GM19397 (cell line): ENCODE data around the gene ENTPD8.
"Not testable (repeated sequence)": the region's sequence is repeated elsewhere in the genome, so short reads cannot be mapped to it uniquely, and the experiment has no call there.

Experiments
- ATAC-seq: cut with Tn5 transposase; IDR thresholded peaks from one replicate; pipeline ENCODE4 v1.9.1; 2021; ENCODE audit warnings: mild to moderate bottlenecking, moderate library complexity; ENCODE audit not compliant: unreplicated experiment

The ENTPD8 gene

DNA sequence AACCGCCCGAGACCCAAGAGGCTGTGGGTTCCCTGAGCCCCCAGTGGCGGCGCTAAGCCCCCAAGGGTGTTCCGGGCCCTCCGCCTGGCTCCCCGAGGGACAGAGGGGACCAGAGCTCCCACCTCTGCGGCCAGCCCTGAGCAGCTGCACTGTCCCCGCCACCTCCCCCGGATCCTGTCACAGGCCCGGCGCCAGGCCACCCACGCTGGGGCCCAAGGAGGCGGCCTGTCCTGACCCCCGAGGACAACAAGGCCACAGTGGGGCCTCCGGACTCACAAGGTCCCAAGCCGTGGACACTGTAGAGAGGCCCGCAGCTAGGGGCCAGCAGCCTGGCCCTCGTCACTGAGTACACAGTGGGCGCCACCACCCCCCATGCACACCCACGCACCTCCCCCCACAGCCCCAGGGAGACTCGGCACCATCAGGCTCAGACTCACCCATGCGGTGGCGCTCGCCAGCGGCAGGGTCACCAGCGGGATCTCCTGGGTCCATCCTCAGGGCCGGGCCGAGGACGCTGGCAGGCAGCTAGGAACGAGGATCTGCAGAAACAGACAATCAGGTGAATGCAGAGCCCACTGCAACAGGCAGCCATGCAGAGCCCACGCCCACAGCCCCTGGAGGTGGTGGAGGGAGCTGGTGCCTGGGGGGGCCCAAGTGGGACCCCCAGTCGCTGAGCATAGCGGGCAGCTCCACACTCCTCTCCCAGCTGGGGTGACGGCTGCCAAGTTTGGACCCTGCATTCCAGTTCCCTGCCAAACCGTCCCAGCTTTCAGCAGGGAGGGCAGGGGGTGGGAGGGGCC is 46.1 kb downstream of the ENTPD8 start:
- no peak for ATAC-seq

DNA sequence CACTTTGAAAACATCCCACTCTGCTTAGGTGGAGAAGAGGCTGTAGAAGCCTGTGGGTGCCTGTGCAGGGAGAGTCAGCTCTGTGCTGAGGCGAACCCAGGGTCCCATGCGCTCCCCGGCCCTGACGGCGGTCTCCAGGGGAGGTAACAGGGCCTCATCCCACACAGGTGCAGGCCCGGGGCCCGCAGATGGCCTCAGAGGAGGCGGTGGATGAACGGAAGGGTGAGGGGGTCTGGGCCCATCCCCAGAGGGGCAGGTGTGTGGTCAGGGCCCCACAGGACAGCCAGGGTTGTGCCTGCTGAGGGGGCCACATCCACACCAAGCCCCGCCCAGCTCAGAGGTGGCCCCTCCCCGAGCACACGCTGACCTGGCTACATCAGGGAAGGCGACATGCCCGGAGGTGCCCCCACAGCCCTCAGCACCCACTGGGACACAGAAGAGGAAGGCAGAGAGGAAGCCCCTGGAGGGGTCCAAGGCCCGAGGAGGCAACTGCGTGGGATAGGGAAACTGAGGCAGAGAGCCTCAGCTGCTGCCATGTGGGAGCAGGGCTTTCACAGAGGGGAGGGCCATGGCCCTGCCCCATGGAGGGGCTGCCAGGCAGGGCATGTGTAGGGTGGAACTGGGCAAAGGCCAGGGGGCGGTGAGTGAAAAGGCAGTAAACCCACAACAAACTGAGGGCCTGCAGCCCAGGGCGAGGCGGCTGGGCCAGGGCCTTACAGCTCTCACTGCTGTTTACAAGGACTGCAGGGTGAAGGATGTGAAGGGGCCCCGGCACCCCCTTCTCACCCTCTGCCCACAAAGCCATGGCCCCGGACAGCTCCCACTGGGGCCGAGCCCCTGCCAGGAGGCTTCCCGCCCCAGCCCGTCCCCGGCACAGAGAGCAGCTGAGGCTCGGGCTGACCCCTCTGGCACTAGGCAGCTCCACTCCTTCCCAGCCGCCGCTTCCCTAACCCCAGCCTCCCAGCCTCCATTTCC is 47.7 kb downstream of the ENTPD8 start:
- no peak for ATAC-seq

DNA sequence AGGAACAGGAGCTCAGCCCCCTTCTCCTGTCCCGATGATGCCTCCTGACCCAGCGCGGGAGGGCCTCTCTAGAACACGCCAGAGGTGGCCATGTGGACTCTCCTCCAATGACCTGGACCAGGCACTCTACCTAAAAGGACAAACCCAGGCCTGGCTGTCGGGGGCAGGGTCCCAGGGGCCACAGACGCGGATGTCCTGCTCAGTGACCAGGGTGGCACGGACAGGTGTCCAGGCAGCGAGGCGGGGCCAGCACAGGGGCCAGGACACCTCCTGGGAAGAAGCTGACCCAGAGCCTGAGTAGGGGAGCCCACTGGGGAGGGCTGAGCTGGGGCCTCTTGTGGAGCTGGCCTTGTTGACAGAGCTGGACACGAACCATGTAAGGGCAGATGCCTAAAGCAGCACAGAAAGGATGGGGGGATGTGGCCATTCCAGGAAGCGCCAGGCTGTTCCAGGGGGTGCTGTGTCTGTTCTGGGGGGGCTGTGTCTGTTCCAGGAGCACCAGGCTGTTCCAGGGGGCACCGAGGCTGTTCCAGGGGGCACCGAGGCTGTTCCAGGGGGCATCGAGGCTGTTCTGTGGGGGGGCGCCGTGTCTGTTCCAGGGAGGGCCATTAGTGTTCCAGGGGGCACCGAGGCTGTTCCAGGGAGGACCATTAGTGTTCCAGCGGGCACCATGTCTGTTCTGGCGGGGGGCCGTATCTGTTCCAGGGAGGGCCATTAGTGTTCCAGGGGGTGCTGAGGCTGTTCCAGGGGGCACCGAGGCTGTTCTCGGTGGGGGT is 48.7 kb downstream of the ENTPD8 start:
- no peak for ATAC-seq

DNA sequence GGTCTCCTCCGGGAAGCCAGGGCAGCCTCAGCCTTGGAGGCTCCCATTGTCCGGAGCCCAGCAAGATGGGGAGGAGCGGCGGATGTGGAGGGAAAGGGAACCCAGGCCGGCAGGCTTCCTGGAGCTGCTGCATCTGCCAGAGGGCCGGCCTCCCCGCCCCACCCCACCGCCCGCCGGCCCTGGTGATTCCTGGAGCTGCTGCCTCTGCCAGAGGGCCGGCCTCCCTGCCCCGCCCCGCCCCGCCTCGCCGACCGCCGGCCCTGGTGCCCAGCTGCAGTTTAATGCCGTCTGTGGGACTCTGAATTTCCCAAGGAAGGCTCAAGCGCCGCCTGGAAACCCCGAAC is 49.8 kb downstream of the ENTPD8 start:
- ATAC-seq, result no peak

DNA sequence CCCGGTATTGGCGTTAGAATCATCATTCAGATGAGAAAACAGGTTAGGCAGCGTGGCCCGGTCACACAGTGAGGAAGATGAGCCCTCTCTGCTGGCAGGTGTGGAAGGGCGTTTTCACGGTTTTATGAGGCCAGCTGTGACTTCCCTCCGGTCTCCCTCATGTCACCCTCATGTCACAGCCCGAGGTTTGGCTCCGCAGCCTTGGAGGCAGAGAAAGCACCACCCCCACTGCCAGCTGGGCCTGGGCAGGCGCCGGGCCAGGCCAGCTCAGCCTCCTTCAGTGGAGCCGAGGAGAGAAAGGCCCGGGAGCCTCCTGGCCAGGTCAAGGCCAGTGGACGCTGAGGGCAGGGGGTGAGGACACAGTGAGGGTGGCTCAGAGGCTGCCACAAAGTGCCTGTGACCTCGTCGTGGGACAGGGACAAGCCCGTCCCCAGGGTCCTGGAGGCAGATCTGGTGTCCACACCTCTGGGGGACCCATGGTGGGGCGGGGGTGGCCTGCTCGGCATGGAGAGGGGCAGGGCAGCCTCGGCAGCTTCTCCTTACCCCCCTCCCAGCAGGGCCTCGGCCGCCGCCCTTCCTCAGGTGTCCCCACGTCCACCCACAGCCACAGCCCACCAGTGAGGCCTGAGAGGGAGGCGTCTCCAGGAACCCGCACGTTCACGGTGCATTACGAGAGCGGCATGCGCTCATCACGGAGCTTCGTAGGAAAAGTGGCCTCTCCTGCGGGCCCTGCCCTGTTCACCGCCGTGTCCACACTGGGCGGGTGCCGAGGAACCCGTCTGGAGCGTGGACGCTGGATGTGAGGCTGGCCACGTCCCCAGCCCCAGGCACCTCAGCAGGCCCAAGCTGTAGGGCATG is 50.4 kb downstream of the ENTPD8 start:
- ATAC-seq, result no peak

DNA sequence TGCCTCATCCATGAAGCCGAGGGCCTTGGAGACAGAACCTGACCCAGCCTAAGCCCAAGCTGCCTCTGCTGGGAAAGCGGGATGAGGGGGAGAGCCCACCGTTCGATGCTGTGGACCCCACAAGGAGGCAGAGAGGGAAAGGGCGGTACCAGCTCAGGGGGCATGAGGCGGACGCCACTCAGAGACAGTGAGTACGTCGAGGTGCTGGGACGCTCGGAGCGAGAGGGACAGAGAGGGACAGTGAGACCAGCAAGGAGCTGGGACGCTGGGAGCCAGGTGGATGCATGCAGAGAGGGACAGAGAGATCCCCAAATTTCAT is 51.8 kb downstream of the ENTPD8 start:
- no peak for ATAC-seq

DNA sequence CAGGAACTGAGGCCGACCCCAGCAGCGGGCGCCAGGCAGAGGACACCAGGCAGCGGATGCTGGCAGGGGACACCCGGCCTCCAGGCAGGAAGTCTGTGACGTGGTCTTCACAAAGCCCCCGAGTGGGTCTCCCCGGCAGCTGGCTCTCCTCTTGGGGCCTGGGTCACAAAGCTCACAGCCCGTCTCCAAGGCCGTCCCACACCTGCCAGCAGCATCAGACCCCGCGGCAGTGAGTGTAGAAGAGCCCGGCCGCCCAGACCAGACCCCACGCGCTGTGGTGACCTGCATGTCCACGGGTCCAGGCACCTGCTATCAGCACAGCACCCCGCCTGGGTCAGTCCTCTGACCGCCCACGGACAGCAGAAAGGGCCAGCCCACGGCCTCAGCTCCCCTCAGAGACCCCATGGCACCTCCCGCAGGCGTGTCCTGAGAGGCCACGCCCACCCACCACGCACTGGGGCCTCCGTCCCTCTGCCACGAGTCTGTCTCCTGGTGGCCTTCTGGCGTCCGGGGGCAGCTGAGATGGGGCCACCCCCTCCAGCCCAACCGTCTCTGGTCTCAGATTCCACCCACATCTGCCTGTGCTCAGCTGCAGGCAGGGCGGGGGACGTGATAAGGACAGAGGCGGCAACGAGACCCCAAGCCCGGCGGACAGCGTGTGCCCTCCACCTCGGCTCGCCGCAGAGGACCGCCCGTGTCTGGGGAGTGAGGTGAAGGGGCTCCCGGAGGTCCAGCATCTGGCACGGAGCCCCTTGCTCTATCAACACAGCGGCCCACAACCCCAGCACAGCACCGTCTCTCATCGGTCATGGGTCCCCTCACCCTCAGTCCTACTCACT is 52.3 kb downstream of the ENTPD8 start:
- ATAC-seq, result no peak

DNA sequence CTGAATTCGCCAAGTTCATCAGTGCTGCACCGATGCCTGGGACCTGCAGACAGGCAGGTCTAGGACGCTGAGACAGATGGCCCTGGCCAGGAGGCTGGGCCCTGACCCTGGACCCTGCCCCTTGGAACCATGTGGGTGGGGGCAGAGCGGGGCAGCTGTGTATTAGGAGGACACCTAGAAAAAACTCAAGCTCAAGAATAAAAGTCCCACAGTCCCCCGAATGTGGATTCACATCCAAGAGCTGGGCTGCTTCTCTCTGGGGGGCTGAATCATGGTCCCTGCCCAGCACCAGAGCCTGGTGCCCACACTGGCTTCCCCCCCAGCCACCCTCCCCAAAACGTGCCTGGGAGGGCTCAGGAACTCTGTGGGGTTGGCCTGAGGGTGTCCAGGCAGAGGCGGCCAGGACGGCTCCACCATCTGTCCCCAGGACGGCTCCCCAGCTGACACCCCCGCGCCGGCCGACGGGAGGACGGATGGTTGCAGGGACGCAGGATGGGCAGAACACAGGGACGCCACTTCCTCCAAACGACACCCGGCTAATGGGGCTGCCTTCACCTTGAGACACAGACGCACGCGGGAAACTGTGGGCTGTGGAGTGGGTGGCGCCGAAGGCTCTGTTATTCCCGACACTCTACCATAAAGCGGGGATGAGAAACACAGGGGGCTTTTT is 53.1 kb downstream of the ENTPD8 start:
- ATAC-seq, result no peak

DNA sequence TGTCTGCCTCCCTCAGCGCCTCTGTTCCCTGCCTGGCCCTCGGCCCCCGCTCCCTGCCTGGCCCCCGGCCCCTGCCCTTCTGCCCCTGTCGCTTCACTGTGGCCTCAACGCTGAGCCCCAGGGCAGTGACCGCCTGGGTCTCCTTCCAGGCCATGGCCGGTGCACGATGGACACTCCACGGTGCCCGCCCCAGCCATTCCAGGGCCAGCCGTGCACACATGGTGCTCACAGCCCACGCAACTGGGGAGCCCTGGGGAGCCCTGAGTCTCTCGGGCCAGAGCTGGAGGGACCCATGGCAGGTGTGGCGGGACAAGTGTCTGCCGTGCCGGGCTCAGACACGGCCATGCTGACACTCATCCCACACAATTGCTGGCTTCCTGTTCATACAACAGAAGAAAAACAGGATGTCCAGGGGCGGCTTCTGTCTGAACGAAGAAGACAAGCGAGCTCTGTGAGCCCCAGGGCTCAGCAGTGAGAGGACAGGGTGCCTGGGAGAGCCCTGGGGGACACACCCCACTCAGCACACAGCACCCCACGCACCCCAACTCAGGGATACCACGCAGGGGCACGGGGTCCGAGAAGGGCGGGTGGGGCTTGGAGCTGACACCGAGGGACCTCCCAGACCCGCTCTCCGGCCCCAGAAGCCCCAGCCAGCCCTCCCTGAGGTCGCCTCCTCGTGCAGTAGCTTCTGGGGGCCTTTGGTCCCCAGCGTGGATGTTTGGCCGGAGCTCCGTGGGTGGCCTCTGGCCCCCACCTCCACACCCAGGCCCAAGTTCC is 53.9 kb downstream of the ENTPD8 start:
- no peak for ATAC-seq

DNA sequence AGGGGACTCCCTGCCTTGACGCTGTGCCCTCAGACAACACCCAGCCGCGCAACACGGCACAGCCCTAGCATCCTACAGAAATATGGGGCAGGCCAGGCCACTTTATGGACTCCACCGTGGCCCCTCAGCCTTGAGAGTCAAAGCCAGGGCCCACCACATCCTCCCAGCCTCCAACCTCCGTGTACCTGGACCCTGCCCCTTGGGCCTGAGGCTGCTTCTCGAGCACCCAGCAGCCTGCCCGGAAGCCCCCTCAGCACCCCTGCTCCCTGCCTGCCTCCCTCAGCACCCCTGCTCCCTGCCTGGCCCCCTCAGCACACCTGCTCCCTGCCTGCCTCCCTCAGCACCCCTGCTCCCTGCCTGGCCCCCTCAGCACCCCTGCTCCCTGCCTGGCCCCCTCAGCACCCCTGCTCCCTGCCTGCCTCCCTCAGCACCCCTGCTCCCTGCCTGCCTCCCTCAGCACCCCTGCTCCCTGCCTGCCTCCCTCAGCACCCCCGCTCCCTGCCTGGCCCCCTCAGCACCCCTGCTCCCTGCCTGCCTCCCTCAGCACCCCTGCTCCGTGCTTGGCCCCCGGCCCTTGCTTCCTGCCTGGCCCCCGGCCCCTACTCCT is 54.5 kb downstream of the ENTPD8 start:
- ATAC-seq, result not testable (repeated sequence)

DNA sequence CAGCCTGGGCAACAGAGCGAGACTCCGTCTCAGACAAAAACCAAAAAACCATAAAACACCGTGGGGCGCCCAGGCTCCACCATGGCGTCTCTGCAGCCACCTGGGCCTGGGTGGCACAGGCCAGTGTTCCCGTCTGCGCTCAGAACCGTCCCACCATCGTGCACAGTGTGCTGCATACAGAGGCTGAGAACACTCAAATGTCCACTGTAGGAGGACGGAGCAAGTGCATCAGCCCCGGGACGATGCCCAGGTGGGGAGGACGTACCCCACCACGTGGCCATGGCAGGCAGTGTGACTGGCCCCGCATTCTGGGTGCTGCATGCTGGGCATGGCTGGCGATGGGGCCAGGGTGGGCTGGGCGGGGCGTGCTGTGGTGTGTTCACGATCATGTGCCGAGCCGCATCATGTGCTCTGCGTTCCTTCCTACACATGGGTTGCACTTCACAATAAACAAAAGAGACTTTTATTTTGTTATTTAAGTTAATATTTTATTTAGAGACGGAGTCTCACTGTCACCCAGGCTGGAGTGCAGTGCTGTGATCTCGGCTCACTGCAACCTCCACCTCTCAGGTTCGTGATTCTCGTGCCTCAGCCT is 56.0 kb downstream of the ENTPD8 start:
- no peak for ATAC-seq
